ENCODE results near the gene HDDC3.

DNA sequence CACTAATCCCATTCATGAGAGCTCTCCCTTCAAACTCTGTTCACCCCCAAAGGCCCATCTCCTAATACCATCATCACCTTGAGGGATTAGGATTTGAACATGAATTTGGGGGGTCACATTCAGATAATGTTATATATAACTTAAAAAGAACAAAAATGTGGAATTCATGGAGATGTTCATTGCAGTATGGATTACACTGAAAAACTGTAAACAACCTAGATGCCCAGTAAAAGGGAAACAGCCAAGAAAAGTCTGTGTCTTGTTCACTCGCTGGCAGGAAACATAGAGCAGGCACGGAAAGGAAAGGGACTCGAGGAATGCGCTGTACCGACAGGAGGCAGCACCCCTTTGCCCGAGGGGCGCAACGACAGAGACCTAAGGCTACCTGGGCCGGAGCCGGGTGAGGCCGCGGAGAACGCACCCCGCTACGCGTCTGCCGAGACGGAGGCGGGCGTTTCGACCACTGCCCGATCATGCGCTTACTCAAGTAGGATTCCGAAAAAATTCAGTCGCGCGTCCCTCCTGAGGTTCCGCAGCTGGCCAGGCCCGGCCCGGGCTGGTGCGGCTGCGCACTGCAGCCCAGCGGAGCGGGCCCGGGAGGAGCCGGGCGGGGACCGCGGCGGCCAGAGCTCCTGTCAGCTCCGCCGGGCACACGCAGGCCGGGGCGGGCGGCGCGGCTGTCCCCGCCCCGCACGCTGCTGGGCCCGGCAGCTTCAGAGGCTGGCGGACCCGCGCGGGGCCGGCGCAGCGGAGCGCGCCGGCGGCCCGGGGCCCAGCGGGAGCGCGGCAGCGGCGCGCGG lies 30.1 kb downstream of the HDDC3 start:
- TF ChIP-seq, protein P1, sequence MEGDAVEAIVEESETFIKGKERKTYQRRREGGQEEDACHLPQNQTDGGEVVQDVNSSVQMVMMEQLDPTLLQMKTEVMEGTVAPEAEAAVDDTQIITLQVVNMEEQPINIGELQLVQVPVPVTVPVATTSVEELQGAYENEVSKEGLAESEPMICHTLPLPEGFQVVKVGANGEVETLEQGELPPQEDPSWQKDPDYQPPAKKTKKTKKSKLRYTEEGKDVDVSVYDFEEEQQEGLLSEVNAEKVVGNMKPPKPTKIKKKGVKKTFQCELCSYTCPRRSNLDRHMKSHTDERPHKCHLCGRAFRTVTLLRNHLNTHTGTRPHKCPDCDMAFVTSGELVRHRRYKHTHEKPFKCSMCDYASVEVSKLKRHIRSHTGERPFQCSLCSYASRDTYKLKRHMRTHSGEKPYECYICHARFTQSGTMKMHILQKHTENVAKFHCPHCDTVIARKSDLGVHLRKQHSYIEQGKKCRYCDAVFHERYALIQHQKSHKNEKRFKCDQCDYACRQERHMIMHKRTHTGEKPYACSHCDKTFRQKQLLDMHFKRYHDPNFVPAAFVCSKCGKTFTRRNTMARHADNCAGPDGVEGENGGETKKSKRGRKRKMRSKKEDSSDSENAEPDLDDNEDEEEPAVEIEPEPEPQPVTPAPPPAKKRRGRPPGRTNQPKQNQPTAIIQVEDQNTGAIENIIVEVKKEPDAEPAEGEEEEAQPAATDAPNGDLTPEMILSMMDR (optimal IDR thresholded peaks at IDR 0.05 in 1 of 3, IDR thresholded peaks at IDR 0.05 in 1 of 3, conservative IDR thresholded peaks at IDR 0.05 in 1 of 3; ENCODE audit: extremely low read depth in 1 of 3, insufficient read depth in 2 of 3, low read length in 3 of 3) = peak; percentile 81 to 91 (median 90)
- TF ChIP-seq EZH2 (IDR thresholded peaks at IDR 0.05; ENCODE audit: low read length) = no peak
